B cell (primary cell): ENCODE measurements around the gene MAP3K7.

Experiments
- CTCF ChIP-seq: fragments of 200-600 bp; IDR thresholded peaks from one replicate; pipeline ENCODE4 v1.8.0; 2022; ENCODE audit warnings: antibody characterized with exemption, mild to moderate bottlenecking
- EZH2 ChIP-seq: IDR thresholded peaks from 2 replicates; pipeline ENCODE4 v1.6.1; 2012; ENCODE audit warnings: borderline replicate concordance, low read depth, mild to moderate bottlenecking, moderate library complexity, low read length; ENCODE audit not compliant: insufficient read depth, poor library complexity, severe bottlenecking

- TF ChIP-seq CTCF (no peak), EZH2 (no peak)
Measured at GRCh38 chr6:90584636-90585255, 2.1 kb downstream of the MAP3K7 start.
